Right ventricle myocardium superior (tissue), 1 donor: ENCODE results near the gene ANKRD10. TPM values are rescaled to one million over a fixed set of nuclear protein-coding genes. Genes with fewer than 3 reads are reported as not detected.
"Not testable (repeated sequence)": the region's sequence is repeated elsewhere in the genome, so short reads cannot be mapped to it uniquely, and the experiment has no call there.

Experiments
- ATAC-seq: fragments of 200-7000 bp; cut with Tn5 transposase; one replicate; pipeline ENCODE4 v1.9.1; 2020; ENCODE audit warnings: mild to moderate bottlenecking; ENCODE audit not compliant: poor library complexity
- DNase-seq: peaks from one replicate; pipeline ENCODE4 v3.0.0-alpha.2; 2020
- intact Hi-C: fragments of 100-400 bp; cut with DNase I; formaldehyde crosslinking; loops from one replicate; pipeline ENCODE4 v1.11.2; 2022
- long read RNA-seq: library from polyadenylated mRNA; unstranded; transcript quantifications from one replicate; pipeline ENCODE4 v2.0.0, GENCODE V29; 2021
- total RNA-seq: library from RNA; stranded (reverse); fragmentation: NEBNext Ultra II Directional; extraction: Animal tissue kit (Norgen Biotek cat#: 25700); gene quantifications from one replicate; pipeline ENCODE4 v1.2.1, GENCODE V29; 2021
- donor health status: DM: no; HTN: yes; CAD: no; lungs with severe emphysema.

Gene ANKRD10
- total RNA-seq, result 45.3 TPM
- long read RNA-seq, transcript ANKRD10-201 (6 exons, 2,495 nt), result major isoform, 48 of 83 reads
- long read RNA-seq, partial matches to known transcripts, result 11 of 83 reads
- long read RNA-seq, other reads (novel, unspliced or antisense), result 23 of 83 reads

GRCh38 chr13:110915057-110915873, at the start of gene ANKRD10:
Gene ANKRD10, minus strand, starts transcription at chr13:110915069. Its CDS starts 135 bp downstream, at chr13:110914934.
- peak; percentile 91 for ATAC-seq

GRCh38 chr13:110964229-110965037, 49.6 kb upstream of the ANKRD10 start:
- DNase-seq, result no peak
- no peak for ATAC-seq
- intact Hi-C loops, result no loop called here

More at GRCh38 chr13:110915057-110915873, at the start of gene ANKRD10:
- intact Hi-C loops, result loop anchor here (10.0 kb wide), 2 partner anchors 200 to 310 kb away; partner anchors contain the start of gene ING1
- DNase-seq, result peak; percentile 100

GRCh38 chr13:110963554-110963970, 48.7 kb upstream of the ANKRD10 start:
- ATAC-seq, result no peak
- intact Hi-C loops, result no loop called here
- DNase-seq, result no peak

GRCh38 chr13:110961959-110962358, 47.1 kb upstream of the ANKRD10 start:
- DNase-seq, result no peak
- intact Hi-C loops, result no loop called here
- ATAC-seq, result no peak

GRCh38 chr13:110960204-110960603, 45.3 kb upstream of the ANKRD10 start:
- intact Hi-C loops, result no loop called here

GRCh38 chr13:110957931-110958330, 43.1 kb upstream of the ANKRD10 start:
- ATAC-seq (no peak), DNase-seq (no peak)
- intact Hi-C loops, result no loop called here

More at GRCh38 chr13:110960204-110960603, 45.3 kb upstream of the ANKRD10 start:
- no peak for ATAC-seq
- no peak for DNase-seq

- intact Hi-C loops, result no loop called here
- DNase-seq (no peak), ATAC-seq (no peak)
Measured at GRCh38 chr13:110957181-110957884, 42.5 kb upstream of the ANKRD10 start.

- intact Hi-C loops, ATAC-seq, DNase-seq: not testable (repeated sequence)
Measured at GRCh38 chr13:110956216-110956615, 41.3 kb upstream of the ANKRD10 start.

- DNase-seq, intact Hi-C loops, ATAC-seq: not testable (repeated sequence)
Measured at GRCh38 chr13:110955608-110956007, 40.7 kb upstream of the ANKRD10 start.

GRCh38 chr13:110955072-110955503, 40.2 kb upstream of the ANKRD10 start:
- peak; percentile 51 for ATAC-seq
- intact Hi-C loops, DNase-seq: not testable (repeated sequence)

- not testable (repeated sequence) for ATAC-seq
Measured at GRCh38 chr13:110954533-110954920, 39.7 kb upstream of the ANKRD10 start.

GRCh38 chr13:110953833-110954532, 39.1 kb upstream of the ANKRD10 start:
- DNase-seq (no peak), ATAC-seq (no peak)
- intact Hi-C loops, result no loop called here

More at GRCh38 chr13:110954533-110954920, 39.7 kb upstream of the ANKRD10 start:
- intact Hi-C loops, DNase-seq: not testable (repeated sequence)

GRCh38 chr13:110953416-110953815, 38.5 kb upstream of the ANKRD10 start:
- intact Hi-C loops, result no loop called here
- ATAC-seq, result no peak
- DNase-seq, result no peak

GRCh38 chr13:110952135-110952534, 37.3 kb upstream of the ANKRD10 start:
- DNase-seq, ATAC-seq, intact Hi-C loops: not testable (repeated sequence)

- DNase-seq (no peak), ATAC-seq (no peak)
- intact Hi-C loops, result no loop called here
Measured at GRCh38 chr13:110950819-110951570, 36.1 kb upstream of the ANKRD10 start.

- no peak for ATAC-seq
- intact Hi-C loops, result no loop called here
- DNase-seq, result no peak
Measured at GRCh38 chr13:110950356-110950755, 35.5 kb upstream of the ANKRD10 start.

GRCh38 chr13:110949628-110950027, 34.8 kb upstream of the ANKRD10 start:
- intact Hi-C loops, result no loop called here
- no peak for ATAC-seq
- no peak for DNase-seq
